IgD-negative memory B cell (primary cell): ENCODE results near the gene DNASE1L3. TPM values are rescaled to one million over a fixed set of nuclear protein-coding genes. Genes with fewer than 3 reads are reported as not detected.

Source experiments
- H3K27ac Mint-ChIP-seq, 3 donors: one replicate each; pipeline ENCODE4 v1.8.0; 2020 to 2022; ENCODE audit warnings: mild to moderate bottlenecking in 3 of 3, mixed read lengths in 3 of 3, moderate library complexity in 1 of 3
- H3K27me3 Mint-ChIP-seq: one replicate; pipeline ENCODE4 v1.8.0; 2021; ENCODE audit warnings: mixed read lengths
- H3K36me3 Mint-ChIP-seq: one replicate; pipeline ENCODE4 v1.8.0; 2020; ENCODE audit warnings: mild to moderate bottlenecking, mixed read lengths
- H3K4me1 Mint-ChIP-seq, 3 donors: one replicate each; pipeline ENCODE4 v1.8.0; 2020 to 2022; ENCODE audit warnings: mixed read lengths in 3 of 3, mild to moderate bottlenecking in 1 of 3
- H3K4me3 Mint-ChIP-seq, 4 donors: one replicate each; pipeline ENCODE4 v1.8.0; 2020 to 2022; ENCODE audit warnings: mild to moderate bottlenecking in 4 of 4, mixed read lengths in 4 of 4, moderate library complexity in 3 of 4
- H3K9me3 Mint-ChIP-seq, 3 donors: one replicate each; pipeline ENCODE4 v1.8.0; 2020 to 2021; ENCODE audit warnings: mixed read lengths in 3 of 3, mild to moderate bottlenecking in 1 of 3
- polyA plus RNA-seq: library from polyadenylated mRNA; unstranded; fragments of 300-500 nt; fragmentation: Illumina TruSeq; gene quantifications from one replicate; pipeline ENCODE4 v1.2.3, GENCODE V29; 2021

DNASE1L3 gene
- polyA plus RNA-seq, 1 donor from 2014 or later = 1.7 TPM

- H3K27me3 Mint-ChIP-seq = no peaks in the 10 kb centered on the region
- H3K4me1 Mint-ChIP-seq = peaks cover 0 to 3% (median 3%) of the 10 kb centered on the region in 3 donors
- H3K9me3 Mint-ChIP-seq = no peaks in the 10 kb centered on the region
- H3K36me3 Mint-ChIP-seq = peaks cover 2% of the 10 kb centered on the region
- H3K4me3 Mint-ChIP-seq = no peak overlapping the region
- no peak overlapping the region for H3K27ac Mint-ChIP-seq
These were observed 37.6 kb downstream of the DNASE1L3 start for GRCh38 chr3:58173029-58173668.

DNA sequence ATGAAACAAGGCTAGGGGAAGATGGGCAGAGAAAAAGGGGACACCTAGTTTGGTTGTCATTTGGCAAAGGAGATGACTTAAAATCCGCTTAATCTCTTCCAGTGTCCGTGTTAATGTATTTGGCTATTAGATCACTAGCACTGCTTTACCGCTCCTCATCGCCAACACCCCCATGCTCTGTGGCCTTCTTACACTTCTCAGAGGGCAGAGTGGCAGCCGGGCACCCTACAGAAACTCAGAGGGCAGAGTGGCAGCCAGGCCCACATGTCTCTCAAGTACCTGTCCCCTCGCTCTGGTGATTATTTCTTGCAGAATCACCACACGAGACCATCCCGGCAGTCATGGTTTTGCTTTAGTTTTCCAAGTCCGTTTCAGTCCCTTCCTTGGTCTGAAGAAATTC lies 39.6 kb downstream of the DNASE1L3 start:
- Mint-ChIP-seq H3K9me3 (no peaks in the 10 kb centered on the region), H3K4me3 (no peak overlapping the region), H3K27ac (peak overlapping the region in 1 of 3 donors; percentile 24), H3K27me3 (no peaks in the 10 kb centered on the region), H3K36me3 (peaks cover 2% of the 10 kb centered on the region), H3K4me1 (no peaks in the 10 kb centered on the region)

DNA sequence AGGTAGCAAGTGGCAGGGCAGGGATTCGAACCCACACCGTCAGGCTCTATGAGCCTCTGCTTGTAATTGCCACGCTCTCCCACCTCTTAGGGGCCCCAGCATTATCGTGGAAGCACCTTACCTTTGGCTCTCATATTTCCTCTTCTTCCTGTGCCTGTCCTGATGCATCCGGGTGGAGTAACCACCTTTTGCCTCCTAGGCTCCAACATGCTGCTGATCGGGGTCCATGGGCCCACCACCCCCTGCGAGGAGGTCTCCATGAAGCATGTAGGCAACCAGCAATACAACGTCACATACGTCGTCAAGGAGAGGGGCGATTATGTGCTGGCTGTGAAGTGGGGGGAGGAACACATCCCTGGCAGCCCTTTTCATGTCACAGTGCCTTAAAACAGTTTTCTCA lies 40.4 kb downstream of the DNASE1L3 start:
- Mint-ChIP-seq H3K4me3 (no peak overlapping the region), H3K4me1 (no peaks in the 10 kb centered on the region), H3K9me3 (no peaks in the 10 kb centered on the region), H3K36me3 (peaks cover 4% of the 10 kb centered on the region), H3K27me3 (no peaks in the 10 kb centered on the region), H3K27ac (peak overlapping the region in 1 of 3 donors; percentile 46)

GRCh38 chr3:58169371-58169770 lies 41.4 kb downstream of the DNASE1L3 start:
- H3K4me3 Mint-ChIP-seq = no peak overlapping the region
- no peak overlapping the region for H3K27ac Mint-ChIP-seq
- H3K36me3 Mint-ChIP-seq = peaks cover 4% of the 10 kb centered on the region
- no peaks in the 10 kb centered on the region for H3K9me3 Mint-ChIP-seq
- no peaks in the 10 kb centered on the region for H3K4me1 Mint-ChIP-seq
- H3K27me3 Mint-ChIP-seq = no peaks in the 10 kb centered on the region

DNA sequence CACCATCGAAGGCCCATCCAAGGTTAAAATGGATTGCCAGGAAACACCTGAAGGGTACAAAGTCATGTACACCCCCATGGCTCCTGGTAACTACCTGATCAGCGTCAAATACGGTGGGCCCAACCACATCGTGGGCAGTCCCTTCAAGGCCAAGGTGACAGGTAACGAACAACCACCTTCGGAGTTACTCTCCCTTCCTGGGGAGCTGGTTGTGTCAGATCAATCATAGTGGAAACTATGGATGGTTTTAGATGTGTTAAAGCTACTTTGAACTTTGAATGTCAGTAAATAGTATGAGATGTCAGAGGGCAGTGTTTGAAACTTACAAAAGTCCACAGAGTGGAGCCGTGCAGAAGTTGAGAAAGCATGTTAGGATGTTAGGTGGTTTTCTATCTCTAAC lies 42.3 kb downstream of the DNASE1L3 start:
- H3K36me3 Mint-ChIP-seq = peaks cover 6% of the 10 kb centered on the region
- H3K4me3 Mint-ChIP-seq = no peak overlapping the region
- H3K4me1 Mint-ChIP-seq = no peaks in the 10 kb centered on the region
- no peak overlapping the region for H3K27ac Mint-ChIP-seq
- H3K27me3 Mint-ChIP-seq = no peaks in the 10 kb centered on the region
- H3K9me3 Mint-ChIP-seq = no peaks in the 10 kb centered on the region

DNA sequence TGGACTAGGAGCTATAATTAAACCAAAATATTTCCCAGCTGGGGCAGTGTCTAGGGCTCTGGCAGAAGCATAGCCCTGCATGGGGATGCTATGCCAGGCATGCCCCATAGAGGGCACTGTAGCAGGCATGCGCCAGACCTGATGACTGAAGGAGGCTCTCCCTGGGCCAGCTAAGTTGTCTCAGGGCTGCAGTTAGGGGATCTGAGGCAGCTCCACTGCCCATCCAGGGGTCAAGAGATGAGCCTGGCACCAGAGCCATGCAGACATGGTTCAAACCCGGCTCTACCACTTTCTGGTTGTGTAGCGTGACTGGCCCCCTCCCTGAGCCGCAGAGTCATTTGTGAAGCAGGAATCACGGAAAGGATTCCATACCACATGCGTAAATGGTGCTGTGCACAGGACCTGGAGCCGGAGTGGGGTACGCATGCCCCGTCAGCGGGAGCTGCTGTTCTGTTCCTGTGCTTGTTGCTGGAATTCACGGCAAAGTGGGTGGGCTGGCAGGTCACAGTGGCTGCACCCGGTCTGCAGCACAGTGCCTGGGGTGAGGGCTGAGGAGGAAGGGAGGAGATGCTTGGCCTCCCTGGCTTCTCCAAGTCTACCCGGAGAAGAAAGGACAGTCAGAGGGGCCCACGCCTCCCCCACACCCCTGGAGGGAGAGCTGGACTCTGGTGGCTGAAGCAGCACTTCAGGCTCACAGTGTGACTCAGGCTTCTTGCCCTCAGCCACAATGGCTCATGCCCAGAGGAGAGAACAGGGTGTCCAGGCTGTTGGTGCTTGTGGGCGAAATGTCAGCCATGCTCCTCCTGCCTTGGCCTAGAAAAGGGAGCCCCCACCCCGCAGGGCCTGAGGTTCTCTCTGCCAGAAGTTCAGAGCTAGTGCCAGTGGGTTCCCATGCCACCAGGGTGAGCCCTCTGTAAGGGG lies 43.1 kb downstream of the DNASE1L3 start:
- Mint-ChIP-seq H3K4me3 (no peak overlapping the region), H3K4me1 (no peaks in the 10 kb centered on the region), H3K27me3 (no peaks in the 10 kb centered on the region), H3K9me3 (no peaks in the 10 kb centered on the region), H3K36me3 (peaks cover 6% of the 10 kb centered on the region), H3K27ac (peak overlapping the region in 1 of 3 donors; percentile 28)

DNA sequence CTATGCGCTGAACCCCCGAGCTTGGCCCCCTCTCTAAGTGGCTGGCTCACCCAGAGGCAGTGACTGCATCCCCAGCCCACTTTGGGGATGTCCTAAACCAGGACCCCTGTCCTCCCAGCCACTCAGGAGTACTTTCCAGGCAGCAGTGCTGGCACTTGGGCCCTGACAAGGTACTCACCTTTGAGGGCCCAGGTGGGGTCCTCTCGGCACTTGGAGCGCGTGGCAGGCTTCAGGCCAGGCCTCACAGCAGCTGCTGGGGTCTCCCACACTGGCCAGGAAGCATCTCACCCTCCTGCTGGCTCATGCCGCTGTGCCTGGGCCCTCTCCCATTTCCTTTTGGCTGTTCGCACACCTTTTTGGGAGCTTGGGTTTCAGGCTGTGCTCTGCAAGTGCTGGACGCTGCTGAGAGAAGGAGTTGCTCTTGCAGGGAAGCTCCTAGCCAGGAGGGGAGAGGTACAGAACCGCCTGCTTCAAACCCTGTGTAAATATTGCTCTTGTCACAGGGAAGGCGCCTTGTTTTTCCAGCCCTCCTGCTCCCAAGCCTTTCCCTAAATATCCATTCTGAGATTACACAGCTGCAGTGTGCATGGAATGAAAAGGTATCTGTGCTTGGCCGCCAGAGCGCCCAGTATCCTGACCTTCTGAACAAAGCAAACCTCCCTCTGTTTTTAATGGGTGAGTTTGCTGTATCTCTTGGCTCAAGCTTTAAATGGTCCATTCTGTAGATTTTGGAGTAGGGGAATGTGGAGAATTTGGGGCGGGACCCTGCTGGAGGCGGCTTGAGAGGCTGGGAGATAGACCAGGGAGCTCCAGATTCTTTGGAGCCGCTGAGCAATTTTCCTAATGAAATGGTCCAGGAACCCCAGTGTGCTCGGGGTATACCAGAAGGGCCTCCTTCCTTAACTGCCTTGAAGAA lies 45.6 kb downstream of the DNASE1L3 start:
- Mint-ChIP-seq H3K27ac (no peak overlapping the region), H3K27me3 (no peaks in the 10 kb centered on the region)

GRCh38 chr3:58164199-58164879 lies 46.4 kb downstream of the DNASE1L3 start:
- H3K4me3 Mint-ChIP-seq = peak overlapping the region in 1 of 4 donors; percentile 5
- H3K27ac Mint-ChIP-seq = no peak overlapping the region
- H3K9me3 Mint-ChIP-seq = no peaks in the 10 kb centered on the region
- H3K36me3 Mint-ChIP-seq = peaks cover 11% of the 10 kb centered on the region
- no peaks in the 10 kb centered on the region for H3K27me3 Mint-ChIP-seq
- peaks cover 0 to 1% (median 0%) of the 10 kb centered on the region in 3 donors for H3K4me1 Mint-ChIP-seq

More for the DNA sequence above, 45.6 kb downstream of the DNASE1L3 start:
- H3K36me3 Mint-ChIP-seq = peaks cover 13% of the 10 kb centered on the region
- H3K4me3 Mint-ChIP-seq = no peak overlapping the region
- H3K9me3 Mint-ChIP-seq = no peaks in the 10 kb centered on the region
- H3K4me1 Mint-ChIP-seq = peaks cover 0 to 1% (median 0%) of the 10 kb centered on the region in 3 donors

DNA sequence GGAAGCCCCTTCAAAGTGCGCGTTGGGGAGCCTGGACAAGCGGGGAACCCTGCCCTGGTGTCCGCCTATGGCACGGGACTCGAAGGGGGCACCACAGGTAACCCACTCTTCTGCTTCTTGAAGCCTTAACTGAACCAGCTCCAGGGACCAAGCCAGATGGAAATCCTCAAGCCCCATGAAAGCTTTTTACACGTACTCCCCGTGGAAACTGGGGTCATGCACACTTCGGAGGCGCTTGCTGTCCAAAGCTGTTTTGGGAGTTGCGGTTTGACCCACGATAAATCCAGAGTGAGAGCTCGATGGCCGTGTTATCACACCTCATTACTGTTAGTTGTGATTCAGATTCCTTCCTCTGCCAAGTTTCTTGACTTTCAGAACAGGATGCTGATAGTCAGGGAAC lies 47.5 kb downstream of the DNASE1L3 start:
- Mint-ChIP-seq H3K27ac (no peak overlapping the region), H3K36me3 (peaks cover 11% of the 10 kb centered on the region), H3K27me3 (no peaks in the 10 kb centered on the region), H3K4me1 (peaks cover 0 to 1% (median 0%) of the 10 kb centered on the region in 3 donors), H3K4me3 (no peak overlapping the region), H3K9me3 (no peaks in the 10 kb centered on the region)

- Mint-ChIP-seq H3K4me1 (peaks cover 0 to 1% (median 0%) of the 10 kb centered on the region in 3 donors), H3K27me3 (no peaks in the 10 kb centered on the region), H3K9me3 (no peaks in the 10 kb centered on the region), H3K27ac (peak overlapping the region in 1 of 3 donors; percentile 82), H3K4me3 (no peak overlapping the region), H3K36me3 (peaks cover 11% of the 10 kb centered on the region)
These were observed 49.1 kb downstream of the DNASE1L3 start for GRCh38 chr3:58161435-58162398.

DNA sequence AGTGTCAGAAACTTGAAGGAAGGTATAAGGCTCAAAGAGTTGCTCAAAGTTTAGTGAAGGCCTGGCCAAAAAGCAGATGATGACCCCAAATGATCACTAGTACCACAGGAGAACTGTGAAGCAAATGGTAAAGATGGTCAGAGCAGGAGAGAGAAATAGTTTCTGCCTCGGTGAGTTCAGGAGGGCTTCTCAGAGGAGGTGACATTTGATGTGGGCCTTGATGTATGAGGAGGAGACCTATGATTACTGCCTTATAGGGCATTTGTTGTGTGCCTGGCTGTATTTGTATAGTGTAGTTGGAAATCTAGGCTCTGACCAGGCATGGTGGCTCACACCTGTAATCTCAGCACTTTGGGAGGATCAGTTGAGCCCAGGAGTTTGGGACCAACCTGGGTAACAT lies 50.4 kb downstream of the DNASE1L3 start:
- H3K4me1 Mint-ChIP-seq = peaks cover 0 to 1% (median 0%) of the 10 kb centered on the region in 3 donors
- H3K36me3 Mint-ChIP-seq = peaks cover 11% of the 10 kb centered on the region
- no peaks in the 10 kb centered on the region for H3K27me3 Mint-ChIP-seq
- no peak overlapping the region for H3K4me3 Mint-ChIP-seq
- H3K27ac Mint-ChIP-seq = no peak overlapping the region
- no peaks in the 10 kb centered on the region for H3K9me3 Mint-ChIP-seq

GRCh38 chr3:58158442-58159153 lies 52.2 kb downstream of the DNASE1L3 start:
- peaks cover 0 to 1% (median 0%) of the 10 kb centered on the region in 3 donors for H3K4me1 Mint-ChIP-seq
- H3K4me3 Mint-ChIP-seq = no peak overlapping the region
- H3K27ac Mint-ChIP-seq = no peak overlapping the region
- H3K27me3 Mint-ChIP-seq = no peaks in the 10 kb centered on the region
- peaks cover 13% of the 10 kb centered on the region for H3K36me3 Mint-ChIP-seq
- no peaks in the 10 kb centered on the region for H3K9me3 Mint-ChIP-seq

GRCh38 chr3:58157700-58158099 lies 53.1 kb downstream of the DNASE1L3 start:
- peaks cover 0 to 1% (median 0%) of the 10 kb centered on the region in 3 donors for H3K4me1 Mint-ChIP-seq
- H3K27ac Mint-ChIP-seq = peak overlapping the region in 1 of 3 donors; percentile 81
- no peak overlapping the region for H3K4me3 Mint-ChIP-seq
- no peaks in the 10 kb centered on the region for H3K27me3 Mint-ChIP-seq
- peaks cover 13% of the 10 kb centered on the region for H3K36me3 Mint-ChIP-seq
- H3K9me3 Mint-ChIP-seq = no peaks in the 10 kb centered on the region
